PFSK-1 (cell line): Measurements from ENCODE around the gene RREB1.

Experiments used
- TAF1 ChIP-seq: IDR thresholded peaks from 2 replicates; pipeline ENCODE4 v1.6.1; 2012; ENCODE audit warnings: low read length, control low read depth, borderline replicate concordance; ENCODE audit not compliant: insufficient read depth
- TF ChIP-seq, protein P1 (sequence below), 2 experiments: IDR thresholded peaks; 2 replicates each; pipeline versions ENCODE4 v1.6.1 to v1.8.0; 2011 to 2012; ENCODE audit warnings: low read depth in 2 of 2, low read length in 2 of 2, control low read depth in 1 of 2, inconsistent platforms in 1 of 2, mild to moderate bottlenecking in 1 of 2, moderate library complexity in 1 of 2; ENCODE audit not compliant: insufficient read depth in 1 of 2

DNA sequence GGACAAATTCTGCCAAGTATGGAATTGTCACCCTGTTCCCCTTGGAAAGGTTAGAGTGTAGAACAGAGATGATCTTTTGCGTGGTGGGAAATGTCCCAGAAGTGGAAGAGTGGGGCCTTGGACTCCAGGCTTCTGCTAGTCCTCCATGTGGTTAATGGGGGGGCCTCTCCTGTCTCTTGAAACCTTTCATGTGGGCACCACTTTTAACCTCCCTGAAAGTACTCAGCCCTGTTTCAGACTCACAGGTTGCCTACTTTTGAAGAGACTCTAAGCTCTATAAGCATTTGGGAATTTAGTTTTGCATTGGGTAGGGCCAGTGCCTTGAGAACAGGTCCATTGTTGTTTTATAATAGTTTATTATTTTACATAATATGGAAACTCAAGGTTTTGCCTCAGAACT lies 17.5 kb downstream of the RREB1 start:
- TF ChIP-seq, protein P1, sequence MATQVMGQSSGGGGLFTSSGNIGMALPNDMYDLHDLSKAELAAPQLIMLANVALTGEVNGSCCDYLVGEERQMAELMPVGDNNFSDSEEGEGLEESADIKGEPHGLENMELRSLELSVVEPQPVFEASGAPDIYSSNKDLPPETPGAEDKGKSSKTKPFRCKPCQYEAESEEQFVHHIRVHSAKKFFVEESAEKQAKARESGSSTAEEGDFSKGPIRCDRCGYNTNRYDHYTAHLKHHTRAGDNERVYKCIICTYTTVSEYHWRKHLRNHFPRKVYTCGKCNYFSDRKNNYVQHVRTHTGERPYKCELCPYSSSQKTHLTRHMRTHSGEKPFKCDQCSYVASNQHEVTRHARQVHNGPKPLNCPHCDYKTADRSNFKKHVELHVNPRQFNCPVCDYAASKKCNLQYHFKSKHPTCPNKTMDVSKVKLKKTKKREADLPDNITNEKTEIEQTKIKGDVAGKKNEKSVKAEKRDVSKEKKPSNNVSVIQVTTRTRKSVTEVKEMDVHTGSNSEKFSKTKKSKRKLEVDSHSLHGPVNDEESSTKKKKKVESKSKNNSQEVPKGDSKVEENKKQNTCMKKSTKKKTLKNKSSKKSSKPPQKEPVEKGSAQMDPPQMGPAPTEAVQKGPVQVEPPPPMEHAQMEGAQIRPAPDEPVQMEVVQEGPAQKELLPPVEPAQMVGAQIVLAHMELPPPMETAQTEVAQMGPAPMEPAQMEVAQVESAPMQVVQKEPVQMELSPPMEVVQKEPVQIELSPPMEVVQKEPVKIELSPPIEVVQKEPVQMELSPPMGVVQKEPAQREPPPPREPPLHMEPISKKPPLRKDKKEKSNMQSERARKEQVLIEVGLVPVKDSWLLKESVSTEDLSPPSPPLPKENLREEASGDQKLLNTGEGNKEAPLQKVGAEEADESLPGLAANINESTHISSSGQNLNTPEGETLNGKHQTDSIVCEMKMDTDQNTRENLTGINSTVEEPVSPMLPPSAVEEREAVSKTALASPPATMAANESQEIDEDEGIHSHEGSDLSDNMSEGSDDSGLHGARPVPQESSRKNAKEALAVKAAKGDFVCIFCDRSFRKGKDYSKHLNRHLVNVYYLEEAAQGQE (IDR thresholded peaks at IDR 0.05; ENCODE audit: insufficient read depth in 1 of 2, low read depth in 2 of 2, low read length in 2 of 2): no peak
- TF ChIP-seq TAF1: no peak
